GM21381 (cell line): ENCODE measurements around the gene PIAS3.
"Not testable (repeated sequence)": the region's sequence is repeated elsewhere in the genome, so short reads cannot be mapped to it uniquely, and the experiment has no call there.

Experiments
- ATAC-seq: cut with Tn5 transposase; IDR thresholded peaks from one replicate; pipeline ENCODE4 v1.9.1; 2021; ENCODE audit warnings: mild to moderate bottlenecking, moderate library complexity; ENCODE audit not compliant: unreplicated experiment

The PIAS3 gene

DNA sequence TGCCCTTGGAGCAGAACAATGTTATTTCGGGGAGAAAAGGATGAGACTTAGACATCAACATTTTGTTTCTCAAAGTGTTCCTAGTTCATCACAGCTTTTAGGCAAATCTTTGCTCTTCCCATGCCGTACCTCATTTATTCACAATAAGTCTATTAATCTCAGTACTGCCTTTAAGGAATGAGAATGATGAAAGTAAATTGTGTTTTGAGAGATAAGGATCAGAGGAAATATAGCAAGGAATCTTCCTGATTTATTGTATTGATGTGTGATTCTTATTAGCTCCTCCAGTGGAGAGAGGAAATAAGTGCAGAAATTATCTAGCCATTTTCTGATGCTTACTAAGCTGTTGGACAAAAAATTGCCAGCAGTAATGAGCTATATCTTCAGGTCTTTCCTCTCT lies 32.9 kb downstream of the PIAS3 start:
- ATAC-seq = no peak

DNA sequence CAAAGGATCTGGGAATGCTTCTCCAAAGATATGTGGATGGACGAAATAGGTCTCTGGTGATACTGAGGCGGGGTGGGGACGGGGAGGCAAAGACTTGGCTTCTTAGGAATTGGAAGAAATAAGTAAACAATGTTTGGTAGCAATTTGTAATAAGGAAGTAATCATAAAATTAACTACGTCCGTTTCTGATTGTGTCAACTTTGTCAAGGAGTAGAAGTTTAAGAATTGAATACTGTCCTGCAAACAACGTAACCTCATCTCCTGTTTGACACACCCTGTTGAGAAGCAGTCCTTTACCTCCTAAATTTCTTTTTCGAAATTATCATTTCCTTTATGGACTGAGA lies 34.4 kb downstream of the PIAS3 start:
- ATAC-seq = no peak

DNA sequence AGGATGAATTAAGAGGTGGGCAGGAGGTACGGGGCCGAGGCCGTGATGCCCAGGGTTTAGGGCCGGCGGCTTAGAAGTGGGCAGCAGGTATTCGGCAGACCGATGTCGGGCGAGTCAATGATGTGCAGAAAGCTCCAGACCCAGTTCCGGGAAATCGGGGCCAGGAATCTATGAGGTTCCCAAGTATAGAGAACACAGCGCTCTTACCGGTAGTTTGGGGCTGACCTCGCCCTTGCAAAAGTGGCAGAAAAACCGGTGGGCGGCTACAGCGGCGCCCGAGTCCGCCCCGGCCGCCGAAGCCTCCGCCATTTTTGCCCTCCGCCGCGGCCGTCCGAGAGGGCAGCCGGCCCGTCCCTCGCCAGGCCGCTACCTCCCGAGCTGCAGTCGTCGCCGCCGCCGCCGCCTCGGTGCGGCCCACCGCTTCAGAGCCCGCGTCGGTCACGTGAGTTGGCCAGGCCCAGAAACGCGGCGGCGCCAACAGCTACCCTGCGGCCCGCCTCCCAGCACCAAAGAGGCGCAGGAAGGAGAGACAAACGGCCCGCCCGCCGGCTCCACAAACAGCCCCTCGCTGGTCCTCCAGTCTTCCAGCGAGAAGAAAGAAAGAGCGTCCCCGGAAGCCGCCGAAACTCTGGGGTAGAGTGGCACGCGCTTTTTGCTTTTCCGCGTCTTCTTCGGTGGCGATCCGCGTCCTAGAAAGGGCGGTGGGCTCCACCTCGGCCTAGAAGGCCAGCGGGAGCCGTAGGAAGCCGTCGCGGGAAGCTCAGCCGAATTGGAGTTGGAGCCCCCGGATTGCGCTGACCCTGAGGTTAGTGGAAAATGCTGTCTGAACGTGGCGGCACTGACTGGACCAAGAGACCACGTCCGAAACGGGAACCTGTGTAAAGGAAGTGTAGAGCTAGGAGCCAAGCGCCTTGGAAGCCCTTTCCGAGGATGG lies 35.0 kb downstream of the PIAS3 start, which contains the start of the genes POLR3C and RNF115:
Gene POLR3C (plus strand): TSS at position 636 of the 934 bp plus-strand sequence. CDS start 1,577 bp downstream, outside the sequence.
Gene RNF115 (minus strand): TSS at position 531 of the 934 bp plus-strand sequence. CDS start 222 bp downstream, at position 309.
- peak; percentile 88 for ATAC-seq

DNA sequence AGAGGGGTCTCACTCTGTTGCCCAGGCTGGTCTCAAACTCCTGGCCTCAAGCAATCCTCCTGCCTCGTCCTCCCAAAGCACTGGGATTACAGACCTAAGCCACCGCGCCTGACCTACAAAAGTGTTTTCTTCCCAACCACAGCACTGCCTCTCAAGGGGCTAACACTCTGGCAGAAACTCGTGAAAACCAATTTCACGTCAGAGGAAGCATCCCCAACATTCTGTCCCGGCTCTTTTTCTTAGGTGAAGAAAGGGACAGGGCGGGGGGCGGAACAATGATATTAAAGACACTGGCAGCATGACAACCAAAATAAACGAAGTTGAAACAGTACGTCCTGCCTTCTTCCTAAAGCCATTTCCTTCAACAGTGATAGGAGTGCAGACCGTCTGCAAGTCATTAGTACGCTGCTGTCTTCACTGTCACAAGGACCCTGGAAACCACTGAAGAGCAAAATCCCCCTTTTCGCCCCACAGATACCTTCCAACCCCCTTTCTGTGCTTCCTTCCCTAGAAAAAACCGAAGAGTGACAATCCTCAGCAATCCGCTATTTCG lies 36.0 kb downstream of the PIAS3 start:
- ATAC-seq = not testable (repeated sequence)

DNA sequence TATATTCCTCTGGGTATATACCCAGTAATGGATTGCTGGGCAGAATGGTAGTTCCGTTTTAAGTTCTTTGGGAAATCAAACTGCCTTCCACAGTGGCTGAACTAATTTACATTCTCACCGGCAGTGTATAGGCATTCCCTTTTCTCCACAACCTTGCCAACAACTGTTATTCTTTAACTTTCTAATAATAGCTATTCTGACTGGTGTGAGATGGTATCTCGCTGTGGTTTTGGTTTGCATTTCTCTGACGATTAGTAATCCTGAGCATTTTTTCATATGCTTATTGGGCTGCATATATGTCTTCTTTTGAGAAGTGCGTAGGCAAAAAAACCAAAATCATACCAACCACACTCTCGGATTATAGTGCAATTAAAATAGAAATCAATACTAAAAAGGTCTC lies 40.8 kb downstream of the PIAS3 start:
- peak; percentile 48 for ATAC-seq

DNA sequence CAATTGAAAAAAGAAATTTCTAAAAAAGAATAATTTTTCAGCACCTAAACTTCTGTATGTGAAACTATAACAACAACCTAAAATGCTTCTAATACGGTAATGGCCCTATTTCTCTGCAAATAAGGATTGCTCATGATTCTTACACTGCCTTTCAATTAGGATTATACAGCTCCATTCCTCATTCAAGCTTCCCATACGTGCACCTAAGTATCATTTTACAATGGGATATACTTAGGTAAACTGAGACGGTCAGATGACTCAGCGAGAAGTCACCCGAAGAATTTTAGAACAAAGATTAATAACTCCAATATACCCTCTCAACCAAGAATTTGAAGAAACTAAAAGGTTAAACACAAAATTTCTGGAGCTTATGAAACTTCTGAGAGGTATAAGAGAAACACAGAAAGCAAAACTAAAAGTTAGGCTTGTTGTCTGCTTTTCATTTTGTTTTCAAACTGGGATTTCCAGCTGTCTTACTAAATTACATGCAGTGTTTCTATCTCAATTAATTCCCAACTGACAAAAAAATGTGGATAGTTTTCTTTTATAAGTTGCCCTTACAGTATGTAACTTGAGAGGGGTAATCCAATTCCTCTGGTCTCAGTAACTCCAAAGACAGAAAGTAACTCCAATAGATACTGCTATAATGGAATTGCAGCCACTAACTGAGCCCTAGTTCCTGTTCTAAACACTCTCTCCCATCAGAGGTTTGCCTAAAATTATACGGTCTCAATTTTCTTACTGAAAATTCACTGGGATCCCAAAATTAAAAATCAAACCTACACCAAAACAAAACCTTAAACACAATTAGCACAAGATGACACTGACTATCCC lies 45.7 kb downstream of the PIAS3 start:
- not testable (repeated sequence) for ATAC-seq

DNA sequence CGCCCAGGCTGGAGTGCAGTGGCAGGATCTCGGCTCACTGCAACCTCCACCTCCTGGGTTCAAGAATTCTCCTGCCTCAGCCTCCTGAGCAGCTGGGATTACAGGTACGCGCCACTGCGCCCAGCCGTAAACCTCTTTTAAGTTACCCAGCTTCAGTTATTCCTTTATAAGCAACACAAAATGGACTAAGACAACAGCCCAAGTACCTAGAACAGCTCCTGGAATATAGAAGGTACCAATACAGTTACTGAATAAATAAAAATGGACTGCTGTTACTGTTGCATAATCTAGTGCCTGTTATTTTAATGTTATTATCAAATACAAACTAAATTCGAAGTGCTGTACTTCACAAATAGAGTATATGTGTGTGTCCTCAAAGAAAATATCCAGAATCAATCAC lies 52.0 kb downstream of the PIAS3 start:
- no peak for ATAC-seq

DNA sequence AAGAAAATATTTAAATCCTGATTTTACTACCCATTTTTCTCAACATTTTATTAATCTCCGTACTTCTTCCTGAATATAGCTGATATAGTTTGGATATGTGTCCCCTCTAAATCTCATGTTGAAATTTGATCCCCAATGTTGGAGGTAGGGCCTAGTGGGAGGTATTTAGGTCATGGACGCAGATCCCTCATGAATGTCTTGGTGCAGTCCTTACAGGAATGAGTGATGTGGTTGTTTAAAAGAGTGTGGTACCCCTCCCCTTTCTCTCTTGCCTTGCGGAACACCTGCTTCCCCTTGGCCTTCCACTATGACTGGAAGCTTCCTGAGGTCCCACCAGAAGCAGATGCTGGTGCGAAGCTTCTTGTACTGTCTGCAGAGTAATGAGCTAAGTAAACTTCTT lies 52.5 kb downstream of the PIAS3 start:
- no peak for ATAC-seq

DNA sequence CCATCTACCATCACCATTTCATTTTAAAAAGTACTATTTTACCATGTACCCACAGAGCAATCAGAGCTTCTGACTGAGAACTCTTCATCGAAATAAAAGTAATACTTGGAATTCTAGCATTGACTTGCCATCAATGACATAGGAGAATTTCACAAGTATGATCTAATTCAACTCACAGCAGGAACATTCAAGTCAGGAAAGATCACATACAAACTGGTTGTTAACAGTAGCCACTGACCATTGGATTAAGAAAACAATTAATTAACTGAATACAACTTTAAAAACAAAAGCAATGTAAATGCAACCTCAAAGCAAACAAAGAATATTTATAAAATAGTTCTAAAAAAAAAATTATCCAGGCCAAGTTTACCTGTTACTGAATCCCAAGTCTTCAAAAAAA lies 53.8 kb downstream of the PIAS3 start:
- ATAC-seq = no peak

DNA sequence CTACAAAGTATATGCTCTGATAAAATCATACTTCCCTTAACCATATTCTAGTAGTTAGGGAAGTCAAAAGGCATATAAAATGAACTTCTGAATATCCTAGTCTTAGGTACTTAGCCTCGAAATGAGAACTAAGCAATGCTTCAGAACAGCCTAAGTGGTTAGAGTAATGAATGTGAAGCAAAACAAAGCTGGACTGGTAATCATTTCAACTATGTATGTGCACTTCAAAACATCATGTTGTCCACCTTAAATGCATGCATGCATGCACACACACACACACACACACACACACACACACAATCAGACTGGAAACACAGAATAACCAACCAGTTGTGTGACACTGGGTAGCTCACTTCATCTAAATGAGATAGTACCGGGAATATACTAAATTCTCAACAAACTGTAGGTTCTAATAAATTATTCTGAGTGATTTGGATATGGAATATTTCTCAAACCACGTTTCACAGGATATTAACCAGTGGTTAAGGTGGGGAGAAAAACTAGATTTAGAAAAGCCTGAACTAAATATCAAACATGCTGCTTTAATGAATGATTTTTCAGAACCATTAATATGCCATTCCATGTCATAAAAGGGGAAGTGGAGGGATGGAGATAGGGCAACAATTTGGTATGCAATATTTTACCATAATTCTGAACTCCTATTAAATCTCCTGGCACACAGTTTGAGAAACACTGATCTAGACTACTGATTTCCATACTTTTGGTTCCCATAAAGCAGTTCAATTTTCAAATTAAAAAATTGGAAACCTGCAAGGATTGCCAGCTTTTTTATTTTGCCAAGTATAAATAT lies 54.4 kb downstream of the PIAS3 start:
- ATAC-seq = no peak

DNA sequence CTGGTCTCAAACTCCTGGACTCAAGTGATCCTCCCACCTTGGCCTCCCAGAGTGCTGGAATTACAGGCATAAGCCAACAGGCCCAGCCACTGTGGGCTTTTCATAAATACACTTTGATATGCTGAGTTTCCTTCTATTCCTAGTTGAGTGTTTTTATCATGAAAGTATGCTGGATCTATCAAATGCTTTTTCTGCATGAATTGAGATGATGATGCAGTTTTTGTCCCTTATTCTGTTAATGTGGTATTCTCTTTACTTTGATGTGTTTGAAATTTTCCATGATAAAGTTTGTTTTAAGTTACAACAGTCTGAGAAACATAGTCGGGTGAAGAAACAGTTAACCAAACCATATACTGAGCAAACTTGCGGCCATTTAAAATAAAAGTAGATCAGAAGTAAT lies 59.1 kb downstream of the PIAS3 start:
- ATAC-seq = no peak
